HG03064 (cell line): ENCODE results near the gene PIGR.

Source experiments
- ATAC-seq: cut with Tn5 transposase; IDR thresholded peaks from one replicate; pipeline ENCODE4 v1.9.1; 2021; ENCODE audit warnings: low read depth; ENCODE audit not compliant: unreplicated experiment

Gene PIGR

DNA sequence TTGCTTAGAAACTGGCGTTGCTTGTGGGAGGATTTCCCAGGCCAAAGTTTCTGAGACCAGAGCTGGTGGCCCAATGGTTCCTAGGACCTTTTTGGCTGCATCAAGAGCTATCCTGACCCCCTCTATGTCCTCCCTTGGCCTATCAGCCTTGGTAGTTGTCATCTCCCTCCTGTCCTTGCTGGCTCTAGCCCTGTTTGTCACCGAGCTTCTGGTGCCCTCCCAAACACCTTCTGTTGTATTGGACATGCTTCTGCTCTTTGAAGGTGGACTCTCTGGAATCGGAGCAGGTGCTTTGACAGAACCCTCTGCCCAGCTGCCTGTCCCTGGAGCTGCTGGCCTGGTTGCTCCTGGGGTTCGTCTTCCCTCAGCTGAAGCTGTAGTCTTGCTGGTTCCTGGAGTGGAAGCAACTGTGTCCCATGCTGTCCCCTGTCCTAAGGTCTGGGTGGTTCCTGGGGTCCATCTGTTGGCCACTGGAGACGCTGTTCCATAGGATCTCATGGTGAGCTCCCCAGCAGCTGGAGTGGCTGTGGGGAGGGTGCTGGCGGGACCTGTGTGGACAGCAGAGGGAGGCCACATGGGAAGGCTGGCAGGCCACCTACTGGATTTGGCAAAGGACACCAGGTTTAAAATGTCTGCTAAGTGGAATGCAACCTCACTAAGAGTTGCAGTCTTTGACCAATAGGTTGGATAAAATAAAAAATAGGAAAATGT, 14.6 kb upstream of the PIGR start:
- ATAC-seq, result no peak

DNA sequence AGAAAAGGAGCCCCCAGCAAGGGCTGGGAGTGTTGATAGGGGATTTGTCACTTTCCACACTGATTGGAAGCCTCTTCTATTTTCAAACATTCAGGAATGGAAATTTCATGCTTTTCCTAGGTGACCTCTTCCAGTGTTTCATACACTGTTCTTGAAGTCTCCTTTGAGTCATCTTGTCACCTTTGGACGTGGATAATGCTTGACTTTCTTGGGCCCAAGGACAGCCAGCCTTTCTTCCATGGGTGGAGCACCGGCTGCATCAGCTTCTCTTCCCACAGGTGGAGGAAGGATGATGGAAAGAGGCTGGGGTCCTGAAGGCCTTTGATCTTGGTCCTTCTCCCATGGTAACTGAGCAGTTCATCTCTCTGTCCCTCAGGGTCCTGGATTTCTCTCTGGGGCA, 11.9 kb upstream of the PIGR start:
- no peak for ATAC-seq

DNA sequence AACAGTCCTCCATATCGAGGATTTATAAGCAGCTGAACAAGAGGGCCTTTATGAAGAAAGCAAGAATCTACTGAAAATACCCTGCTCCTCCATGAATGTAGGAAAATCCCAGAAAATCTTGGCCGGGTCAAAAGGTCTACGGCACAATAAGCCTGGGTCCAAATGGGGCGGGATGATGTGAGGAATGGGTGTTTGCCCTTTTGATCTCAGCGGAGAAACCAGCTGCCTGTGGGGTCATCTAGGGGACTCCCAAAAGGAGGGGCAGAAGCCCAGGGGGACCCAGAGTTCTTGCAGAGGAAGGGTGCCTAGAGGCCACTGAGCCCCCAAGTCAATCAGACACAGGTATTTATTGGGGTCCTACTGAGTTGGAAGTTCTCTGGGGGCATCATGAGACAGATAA, 11.4 kb upstream of the PIGR start:
- no peak for ATAC-seq

DNA sequence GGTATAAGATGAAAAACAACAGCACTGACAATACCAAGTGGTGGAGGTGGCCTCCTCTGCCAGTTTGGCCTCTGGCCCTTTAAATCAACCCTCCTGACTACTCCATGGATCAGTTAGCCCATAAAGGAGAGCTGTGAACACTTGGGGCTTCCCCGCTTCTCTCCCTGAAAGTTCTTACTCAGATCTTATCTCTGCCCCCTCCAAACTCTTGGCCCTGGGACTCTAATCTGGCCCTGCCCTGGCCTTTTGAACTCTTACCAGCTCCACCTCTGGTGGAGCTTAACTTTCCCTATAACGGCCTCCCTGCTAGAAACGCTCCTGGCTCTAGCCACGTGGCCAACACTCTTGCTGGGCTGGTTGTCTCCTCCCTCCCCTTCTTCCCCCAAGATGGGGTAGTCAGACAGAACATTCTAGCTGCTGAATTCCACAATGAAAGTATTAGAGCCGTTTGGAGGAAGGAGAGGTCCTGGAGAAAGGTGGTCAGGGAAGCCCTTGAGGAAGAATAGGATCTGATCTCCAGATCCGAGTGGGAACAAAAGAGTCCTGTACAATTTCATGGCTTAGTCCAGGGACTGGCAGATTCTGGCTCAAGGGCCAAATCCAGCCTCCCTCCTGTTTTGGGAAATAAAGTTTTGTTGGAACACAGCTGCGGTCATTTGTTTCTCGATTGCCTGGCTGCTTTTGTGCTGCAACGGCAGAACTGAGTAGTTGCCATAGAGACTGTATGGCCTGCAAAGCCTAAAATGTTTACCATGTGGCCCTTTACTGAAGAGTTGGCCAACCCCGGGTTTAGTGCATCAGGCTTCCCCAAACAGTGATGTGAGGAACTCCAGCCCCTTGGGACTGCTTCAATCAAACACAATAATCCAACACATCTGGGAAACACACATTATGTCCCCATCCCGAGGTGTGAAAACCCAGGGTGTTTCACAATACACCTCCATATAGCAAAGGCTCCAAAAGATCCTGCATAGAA, 9.5 kb upstream of the PIGR start:
- ATAC-seq, result no peak

DNA sequence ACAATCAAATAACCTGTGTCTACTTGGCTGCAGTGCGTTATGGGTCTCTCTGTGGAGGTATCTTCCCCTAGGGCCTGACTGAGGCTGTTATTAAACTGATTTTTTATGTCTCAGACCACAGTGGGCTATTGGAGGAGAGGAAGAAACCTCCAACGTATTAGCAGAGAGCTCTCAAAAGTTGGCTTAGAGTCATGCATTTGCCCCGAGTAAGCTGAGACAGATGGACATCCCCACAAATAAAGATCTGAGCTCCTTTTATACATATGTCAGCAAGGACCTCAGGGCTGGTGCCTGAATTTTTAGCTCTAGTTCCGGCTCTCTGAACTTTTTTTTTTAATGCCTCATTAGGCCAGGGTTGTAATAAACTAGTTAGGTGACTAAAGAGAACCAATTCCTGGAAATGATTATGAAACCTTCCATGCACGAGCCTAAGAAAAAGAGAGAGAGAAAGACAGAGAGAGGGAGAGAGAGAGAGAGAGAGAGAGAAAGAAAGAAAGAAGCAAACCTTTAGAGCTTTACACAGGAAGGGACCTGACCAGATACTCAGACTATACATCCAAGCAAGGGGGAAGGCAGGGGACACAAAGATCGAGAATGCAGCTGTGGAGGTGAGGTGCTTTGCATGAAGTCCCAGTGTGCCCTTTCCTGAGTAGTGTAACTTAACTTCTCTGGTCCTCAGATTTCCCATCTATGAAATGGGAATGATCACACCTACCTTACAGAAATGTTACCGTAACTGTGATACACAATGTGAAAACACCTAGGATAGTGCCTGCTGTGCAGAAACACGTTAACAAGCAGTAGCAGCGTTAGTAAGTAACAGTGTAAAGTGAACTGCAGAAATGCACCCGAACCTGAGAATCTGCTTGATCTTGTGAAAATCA, 8.4 kb upstream of the PIGR start:
- ATAC-seq, result no peak

DNA sequence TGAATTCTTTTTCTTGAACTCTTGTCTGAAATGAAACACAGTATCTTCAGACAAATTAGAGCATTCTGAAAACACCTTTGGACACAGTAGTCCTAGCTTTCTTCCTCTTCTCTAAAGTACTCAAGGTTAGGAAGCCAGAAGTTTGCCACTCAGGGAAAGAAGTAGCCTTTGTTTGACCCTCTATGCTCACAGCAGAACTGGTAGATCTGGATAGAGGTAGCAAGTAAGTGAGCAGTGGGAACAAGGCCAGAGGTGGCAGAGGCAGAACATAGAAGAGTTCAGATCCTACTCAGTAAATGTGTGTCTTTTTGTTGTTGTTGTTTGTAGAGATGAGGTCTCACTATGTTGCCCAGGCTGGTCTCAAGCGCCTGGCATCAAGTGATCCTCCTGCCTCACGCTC, 7.4 kb upstream of the PIGR start:
- ATAC-seq, result no peak

DNA sequence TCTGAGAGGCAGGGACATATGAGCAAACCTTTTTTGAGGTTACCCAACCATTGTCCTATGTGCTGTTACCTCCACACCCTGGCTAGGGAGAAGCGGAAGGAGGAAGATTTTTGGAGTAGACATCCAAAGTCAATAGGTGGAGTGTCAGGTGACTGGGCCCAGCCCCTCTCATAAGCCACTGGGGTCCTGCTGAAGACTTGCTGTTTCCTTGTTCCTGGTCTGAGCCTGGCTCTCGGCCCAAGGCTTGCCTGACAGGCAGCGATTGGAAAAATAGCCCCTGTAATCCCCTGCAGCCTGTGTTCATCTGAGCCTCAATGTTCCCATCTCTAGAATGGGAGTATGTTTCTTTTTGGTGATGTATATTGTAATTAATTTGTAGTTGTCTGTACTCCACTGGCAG, 6.9 kb upstream of the PIGR start:
- ATAC-seq, result no peak

DNA sequence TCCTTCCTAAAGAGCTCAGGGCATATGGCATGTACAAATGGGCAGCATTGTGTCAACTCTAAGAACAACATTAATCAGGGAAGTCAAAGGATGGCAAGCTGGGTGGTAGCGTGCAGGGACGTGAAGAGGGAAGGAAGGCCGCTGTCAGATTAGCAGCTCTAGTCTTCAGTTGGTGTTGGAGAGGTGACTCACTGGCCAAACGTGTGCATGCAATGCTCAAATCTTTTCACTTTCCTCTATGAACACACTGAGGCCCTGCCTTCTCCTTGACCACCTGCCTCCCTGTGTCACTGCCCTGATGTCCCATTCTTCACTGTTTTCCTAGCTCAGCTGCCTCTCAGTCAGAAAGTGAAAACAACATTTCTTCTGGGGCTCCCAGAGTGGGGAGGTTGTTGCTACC, 5.9 kb upstream of the PIGR start:
- ATAC-seq, result no peak

DNA sequence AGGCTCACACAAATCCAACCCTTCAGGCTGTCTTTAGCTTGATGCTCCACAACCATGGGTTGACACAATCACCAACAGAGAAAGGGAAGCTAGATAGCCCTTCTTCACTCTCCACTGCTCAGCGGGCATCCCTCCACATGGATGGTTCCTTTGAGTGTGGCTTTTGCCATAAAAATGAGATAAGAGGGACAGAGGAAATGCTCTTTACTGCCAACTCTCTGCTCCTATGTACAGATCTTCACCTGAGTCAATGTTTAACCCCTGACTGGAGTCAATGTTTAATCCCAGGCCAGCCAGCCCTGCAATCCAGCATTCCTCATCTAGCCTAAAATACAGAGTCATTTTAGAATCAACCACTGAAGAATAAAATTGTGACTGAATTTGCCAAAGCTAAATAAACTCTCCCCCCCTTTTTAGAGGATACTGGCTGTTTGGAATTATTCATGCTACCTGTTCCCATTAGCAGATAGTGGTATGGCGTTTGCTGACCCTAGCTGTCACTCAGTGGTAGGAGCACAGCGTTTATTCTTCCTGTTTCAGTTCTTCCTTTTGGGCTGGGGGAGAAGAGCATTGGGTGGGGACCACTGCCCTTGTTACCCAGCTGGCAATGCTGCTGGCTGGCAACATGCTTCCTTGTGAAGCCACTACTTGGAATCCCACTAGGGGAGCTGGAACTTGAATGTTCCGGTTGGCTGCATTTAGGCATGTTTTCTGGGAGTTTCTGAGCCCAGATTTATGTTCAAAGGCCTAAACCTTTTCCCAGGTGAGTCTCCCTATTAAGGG, 5.2 kb upstream of the PIGR start:
- ATAC-seq, result no peak

DNA sequence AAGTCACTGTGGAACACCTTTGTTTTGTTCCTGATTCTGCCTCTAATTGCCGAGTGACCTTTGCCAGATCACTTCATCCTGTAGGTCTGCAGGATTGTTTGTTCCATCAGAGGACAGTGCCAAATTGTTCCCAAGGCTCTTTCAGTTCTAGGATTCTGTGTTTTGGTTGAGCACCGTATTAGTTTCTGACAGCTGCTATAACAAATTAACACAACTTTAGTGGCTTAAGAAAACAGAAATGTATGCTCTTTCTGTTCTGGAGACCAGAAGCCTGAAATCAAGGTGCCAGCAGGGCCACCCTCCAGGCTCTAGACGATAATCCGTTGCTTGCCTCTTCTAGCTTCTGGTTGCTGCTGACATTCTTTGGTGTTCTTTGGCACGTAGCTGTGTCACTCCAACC, 3.4 kb upstream of the PIGR start:
- no peak for ATAC-seq

DNA sequence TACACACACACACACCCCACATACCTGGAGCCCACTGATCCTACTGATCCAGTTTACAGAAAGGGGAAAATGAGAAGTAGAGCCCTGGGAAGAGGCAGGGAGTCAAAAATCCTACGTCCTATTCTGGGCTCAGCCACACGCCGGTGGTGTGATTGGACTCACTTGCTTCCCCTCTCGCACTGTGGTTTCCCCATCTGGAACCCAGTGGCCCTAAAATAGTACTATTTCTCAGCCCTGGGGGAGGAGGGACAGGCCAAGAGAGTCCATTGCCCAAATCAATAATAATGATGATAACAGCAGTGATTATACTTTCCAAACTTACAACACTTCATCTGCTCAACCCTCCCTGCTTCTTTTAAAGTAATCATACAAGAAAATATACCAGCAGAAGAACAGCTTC, 2.9 kb upstream of the PIGR start:
- ATAC-seq, result no peak

DNA sequence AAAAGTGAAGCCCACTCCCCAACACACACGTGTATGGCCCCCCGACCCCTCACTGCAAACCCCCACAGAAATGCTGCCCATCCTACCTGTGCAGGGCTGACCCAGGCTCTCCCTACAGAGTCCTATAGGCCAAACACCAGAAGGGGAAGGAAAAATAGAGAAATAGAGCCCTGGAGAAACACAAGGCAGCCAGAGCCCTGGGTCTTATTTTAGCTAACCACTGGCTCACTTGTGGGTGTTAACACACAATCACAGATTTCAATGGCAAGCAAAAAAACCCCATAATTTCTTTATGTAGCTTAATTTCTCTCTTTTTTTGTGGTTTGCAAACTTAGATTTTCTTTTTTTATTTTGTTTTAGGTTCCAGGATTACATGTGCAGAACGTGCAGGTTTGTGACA, 989 bp upstream of the PIGR start:
- ATAC-seq, result no peak

DNA sequence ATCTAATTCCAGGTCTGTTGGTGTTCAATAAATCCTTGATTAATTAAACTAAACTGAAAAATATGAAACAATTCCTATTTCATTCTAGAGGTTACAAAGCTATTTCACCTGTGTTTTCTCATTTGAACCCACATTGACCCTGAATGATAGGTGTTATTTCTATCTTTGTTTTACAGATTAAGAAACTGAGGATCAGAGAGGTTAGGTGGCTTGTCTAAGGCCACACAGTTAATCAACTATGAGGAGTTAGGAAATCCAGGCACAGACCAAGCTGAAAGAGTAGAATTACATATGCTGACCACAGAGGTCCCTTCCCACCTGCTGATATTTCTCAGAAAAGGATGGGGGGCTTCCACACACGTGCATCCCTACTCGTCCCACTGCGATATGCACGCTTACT, 487 bp downstream of the PIGR start:
- ATAC-seq, result no peak

DNA sequence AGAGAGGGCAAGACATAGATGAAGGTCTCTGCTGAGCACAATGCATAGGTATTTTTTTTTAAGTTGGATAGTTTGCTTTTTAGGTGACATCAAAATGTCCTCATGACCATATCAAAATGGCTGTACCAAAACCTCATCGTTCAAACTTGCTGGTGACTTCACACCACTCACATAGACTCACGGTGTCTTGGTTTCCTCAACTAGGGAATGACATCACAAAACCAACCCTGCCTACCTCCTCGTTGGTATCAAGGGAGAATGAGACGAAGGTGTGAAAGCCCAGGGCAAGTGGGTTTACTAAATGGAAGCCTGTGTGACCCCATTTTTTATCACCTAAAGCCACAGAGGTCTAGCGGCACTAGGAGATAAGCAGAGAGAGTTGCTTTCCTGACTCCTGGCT, 1.6 kb downstream of the PIGR start:
- ATAC-seq, result no peak

DNA sequence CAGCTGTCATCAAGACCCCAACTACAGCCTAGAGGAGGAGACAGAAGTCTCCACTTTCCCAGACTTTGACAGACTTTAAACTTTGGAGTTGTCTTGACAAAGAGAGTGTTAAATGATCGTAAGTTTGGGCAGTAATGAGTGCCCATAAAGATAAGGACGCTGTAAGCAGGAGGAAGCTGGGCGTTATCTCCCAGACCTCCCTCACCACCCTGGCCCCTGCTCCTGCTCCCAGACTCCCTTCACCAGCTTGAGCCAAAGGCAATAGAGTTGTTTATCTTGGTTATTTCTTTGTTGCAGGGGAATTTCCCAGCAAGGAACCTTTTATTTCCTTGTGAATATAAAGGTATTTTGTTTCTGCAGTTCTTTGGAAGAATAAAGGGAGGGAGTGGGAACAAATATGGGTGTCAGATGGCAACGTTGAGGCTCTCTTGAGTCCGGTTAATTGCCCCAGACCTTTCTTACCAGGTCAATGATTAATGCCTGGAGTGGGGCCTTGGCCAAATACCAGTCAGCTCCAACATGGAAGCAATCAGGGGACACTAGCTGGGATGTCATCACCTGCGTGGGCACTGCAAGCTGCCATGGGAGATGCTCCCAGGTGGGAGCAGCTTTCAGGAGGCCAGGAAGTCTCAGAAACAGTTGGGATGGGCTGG, 4.4 kb downstream of the PIGR start:
- no peak for ATAC-seq

DNA sequence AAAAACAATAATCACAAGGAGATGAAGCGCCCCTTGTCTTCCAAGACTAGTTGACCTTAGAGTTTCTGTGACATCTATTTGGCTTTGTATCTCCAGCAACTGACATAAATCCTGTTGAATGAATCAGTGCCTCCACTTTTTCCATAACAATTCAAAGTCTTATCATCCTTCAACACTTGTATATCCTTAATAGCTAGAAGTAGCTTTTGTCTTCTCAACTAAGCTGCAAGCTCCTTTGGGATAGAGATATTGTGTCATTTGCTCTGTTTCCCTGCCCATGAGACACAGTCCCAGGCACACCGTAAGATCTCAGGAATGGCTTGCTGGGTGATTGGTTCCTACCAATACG, 5.7 kb downstream of the PIGR start:
- ATAC-seq, result no peak

DNA sequence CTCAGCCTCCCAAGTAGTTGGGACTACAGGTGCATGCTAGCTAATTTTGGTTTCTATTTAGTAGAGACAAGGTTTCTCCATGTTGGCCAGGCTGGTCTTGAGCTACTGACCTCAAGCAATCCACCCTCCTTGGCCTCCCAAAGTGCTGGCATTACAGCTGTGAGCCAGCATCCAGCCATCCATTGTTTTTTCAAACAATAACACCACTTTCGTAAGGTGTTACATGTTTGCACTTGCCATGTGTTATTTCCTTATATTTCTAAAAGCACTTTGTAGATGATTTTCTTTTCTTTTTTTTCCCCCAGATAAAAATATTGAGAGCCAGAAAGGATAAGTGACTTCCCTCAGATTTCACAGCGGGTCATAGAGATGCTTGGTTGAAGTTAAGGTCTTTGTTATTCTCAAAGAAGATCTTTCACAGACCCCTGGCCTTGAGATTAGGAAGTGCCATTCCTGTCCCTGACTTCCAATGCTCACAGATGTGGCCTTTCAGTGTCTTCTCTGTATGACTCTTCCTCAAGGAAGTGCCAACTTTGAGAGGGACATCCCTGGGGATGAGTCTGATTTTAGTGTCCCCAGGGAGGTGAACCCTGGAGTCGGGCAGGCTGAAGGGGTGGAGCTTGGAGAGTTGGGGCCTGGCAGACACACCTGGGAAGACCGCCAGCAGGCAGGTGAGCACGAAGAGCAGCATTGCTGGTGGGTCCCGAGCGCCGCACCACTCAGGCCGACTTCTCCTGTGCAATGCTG, 6.3 kb downstream of the PIGR start:
- ATAC-seq, result no peak

DNA sequence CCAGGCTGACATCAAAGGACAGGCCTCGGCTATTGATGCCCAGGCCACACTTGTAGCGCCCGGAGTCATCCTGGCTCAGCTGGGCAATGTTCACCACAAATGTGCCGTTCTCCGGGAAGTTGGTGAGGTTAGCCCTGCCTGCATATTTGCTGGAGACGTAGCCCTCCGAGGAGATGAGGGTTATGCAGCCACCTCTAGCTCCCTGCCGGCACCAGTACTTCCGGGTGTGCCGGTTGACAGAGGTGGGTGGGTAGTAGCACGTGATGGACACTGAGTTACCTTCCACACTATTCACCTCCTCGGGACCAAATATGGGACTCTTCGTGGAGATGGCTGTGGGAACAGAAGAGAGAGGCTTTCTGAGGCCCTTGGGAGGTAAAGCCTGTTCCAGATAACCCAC, 7.1 kb downstream of the PIGR start:
- ATAC-seq, result no peak

DNA sequence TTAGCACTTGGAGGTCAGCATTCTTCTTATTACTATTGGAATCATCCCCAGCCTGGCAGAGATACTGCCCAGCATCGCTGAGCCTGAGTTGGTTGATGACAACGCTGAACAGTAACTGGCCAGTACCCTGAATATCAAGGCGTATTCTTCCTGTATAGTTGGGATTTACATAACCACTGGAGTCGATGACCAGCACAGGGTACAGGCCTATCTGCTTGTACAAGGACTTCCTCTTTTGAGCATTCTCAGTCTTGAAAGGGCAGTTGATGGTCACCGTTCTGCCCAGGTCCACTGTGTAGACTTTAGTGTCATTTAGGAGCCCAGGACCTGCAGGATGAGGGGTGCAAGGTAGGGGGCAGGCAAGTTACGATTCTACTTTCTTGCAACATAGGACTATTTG, 8.8 kb downstream of the PIGR start:
- no peak for ATAC-seq
